Tibial artery (tissue), 4 donors: Measurements from ENCODE around the gene PLXNA4.

Experiments used
- DNase-seq, 2 donors: peaks; one replicate each; pipeline ENCODE4 v3.0.0-alpha.2; 2019
- H3K27ac ChIP-seq, 2 donors: fragments of 200-600 bp; sonication (generic) in 1 of 2; 1 replicate in 1 of 2; 2 replicates in 1 of 2; pipeline ENCODE4 v1.5.1; 2018 to 2019; ENCODE audit warnings: mild to moderate bottlenecking in 1 of 2
- H3K27me3 ChIP-seq, 2 donors: fragments of 200-600 bp; sonication (generic) in 1 of 2; one replicate each; pipeline versions ENCODE4 v1.5.1 to v1.6.0; 2016 to 2019
- H3K36me3 ChIP-seq, 3 donors: fragments of 200-600 bp; sonication (generic) in 2 of 3; one replicate each; pipeline ENCODE4 v1.5.1; 2016 to 2019; ENCODE audit warnings: mild to moderate bottlenecking in 2 of 3
- H3K4me1 ChIP-seq, 4 donors: fragments of 200-600 bp; sonication (generic) in 2 of 4; 1 replicate in 3 of 4; 2 replicates in 1 of 4; pipeline ENCODE4 v1.5.1; 2016 to 2019
- H3K4me3 ChIP-seq, 2 donors: fragments of 200-600 bp; sonication (generic) in 1 of 2; 1 replicate in 1 of 2; 2 replicates in 1 of 2; pipeline ENCODE4 v1.5.1; 2018 to 2019; ENCODE audit warnings: mild to moderate bottlenecking in 2 of 2
- H3K9me3 ChIP-seq, 3 donors: fragments of 200-600 bp; sonication (generic) in 1 of 3; one replicate each; pipeline ENCODE4 v1.5.1; 2016 to 2019
- CTCF ChIP-seq, 2 experiments: fragments of 200-600 bp in 1 of 2; fragments of 450-650 bp in 1 of 2; IDR thresholded peaks; one replicate each; pipeline ENCODE4 v1.5.1; 2017 to 2019; ENCODE audit warnings: antibody characterized with exemption in 2 of 2, mild to moderate bottlenecking in 1 of 2, moderate library complexity in 1 of 2
- intact Hi-C: fragments of 100-400 bp; cut with DNase I; formaldehyde crosslinking; loops from one replicate; pipeline ENCODE4 v1.15.0; 2023; ENCODE audit warnings: low total_unique reads

PLXNA4 gene

GRCh38 chr7:132609906-132610520 is 33.7 kb upstream of the PLXNA4 start:
- H3K27ac ChIP-seq: no peak overlapping the region
- H3K9me3 ChIP-seq: no peaks in the 10 kb centered on the region
- no peak for TF ChIP-seq CTCF (IDR thresholded peaks at IDR 0.05)
- no peak overlapping the region for H3K4me3 ChIP-seq
- H3K4me1 ChIP-seq: peaks cover 0 to 6% (median 4%) of the 10 kb centered on the region in 4 donors
- no peak for DNase-seq
- peaks cover 0 to 3% of the 10 kb centered on the region in 2 donors for H3K27me3 ChIP-seq
- H3K36me3 ChIP-seq: no peaks in the 10 kb centered on the region
- intact Hi-C loops: no loop called here

- TF ChIP-seq CTCF (IDR thresholded peaks at IDR 0.05): no peak
- no peak overlapping the region for H3K4me3 ChIP-seq
- no peaks in the 10 kb centered on the region for H3K9me3 ChIP-seq
- H3K36me3 ChIP-seq: no peaks in the 10 kb centered on the region
- H3K27ac ChIP-seq: no peak overlapping the region
- H3K4me1 ChIP-seq: no peaks in the 10 kb centered on the region
- intact Hi-C loops: no loop called here
- no peak for DNase-seq
- H3K27me3 ChIP-seq: peaks cover 0 to 3% of the 10 kb centered on the region in 2 donors
Observed at GRCh38 chr7:132609222-132609621, 33.0 kb upstream of the PLXNA4 start.

- no peak for DNase-seq
- Histone ChIP-seq H3K27me3 (peaks cover 0 to 3% of the 10 kb centered on the region in 2 donors), H3K4me3 (no peak overlapping the region), H3K36me3 (no peaks in the 10 kb centered on the region), H3K27ac (no peak overlapping the region), H3K4me1 (no peaks in the 10 kb centered on the region), H3K9me3 (no peaks in the 10 kb centered on the region)
- no peak for TF ChIP-seq CTCF (IDR thresholded peaks at IDR 0.05)
- intact Hi-C loops: no loop called here
Observed at GRCh38 chr7:132608523-132608922, 32.3 kb upstream of the PLXNA4 start.

- H3K27ac ChIP-seq: no peak overlapping the region
- no peaks in the 10 kb centered on the region for H3K36me3 ChIP-seq
- no peaks in the 10 kb centered on the region for H3K9me3 ChIP-seq
- intact Hi-C loops: no loop called here
- DNase-seq: no peak
- no peaks in the 10 kb centered on the region for H3K4me1 ChIP-seq
- no peak for TF ChIP-seq CTCF (IDR thresholded peaks at IDR 0.05)
- no peaks in the 10 kb centered on the region for H3K27me3 ChIP-seq
- H3K4me3 ChIP-seq: no peak overlapping the region
Observed at GRCh38 chr7:132607656-132608055, 31.4 kb upstream of the PLXNA4 start.

DNA sequence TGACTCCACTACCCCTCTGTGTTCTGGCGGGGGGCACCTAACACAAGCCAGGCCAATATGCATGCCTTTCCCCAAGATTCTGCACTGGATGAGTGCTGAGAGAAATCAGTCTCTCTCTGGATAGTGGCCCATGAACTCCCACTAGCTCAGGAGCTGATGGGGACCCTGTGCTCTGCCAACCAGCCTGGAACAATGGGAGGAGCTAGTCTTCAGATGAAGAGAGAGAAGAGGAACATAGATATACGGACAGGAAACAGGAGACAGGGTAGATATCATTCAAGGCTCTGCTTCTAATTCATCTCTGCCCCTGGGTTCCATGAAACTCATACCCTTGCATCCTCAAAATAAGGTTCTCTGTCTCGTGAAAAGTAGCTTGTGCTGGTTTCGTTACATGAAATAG is 27.9 kb upstream of the PLXNA4 start:
- DNase-seq: no peak
- no peaks in the 10 kb centered on the region for H3K27me3 ChIP-seq
- no peaks in the 10 kb centered on the region for H3K9me3 ChIP-seq
- H3K4me1 ChIP-seq: no peaks in the 10 kb centered on the region
- TF ChIP-seq CTCF (IDR thresholded peaks at IDR 0.05): no peak
- no peak overlapping the region for H3K27ac ChIP-seq
- intact Hi-C loops: no loop called here
- H3K4me3 ChIP-seq: no peak overlapping the region
- H3K36me3 ChIP-seq: no peaks in the 10 kb centered on the region
